ENCODE measurements around the gene MB21D2.
"Not testable (repeated sequence)": the region's sequence is repeated elsewhere in the genome, so short reads cannot be mapped to it uniquely, and the experiment has no call there.

MB21D2 gene

DNA sequence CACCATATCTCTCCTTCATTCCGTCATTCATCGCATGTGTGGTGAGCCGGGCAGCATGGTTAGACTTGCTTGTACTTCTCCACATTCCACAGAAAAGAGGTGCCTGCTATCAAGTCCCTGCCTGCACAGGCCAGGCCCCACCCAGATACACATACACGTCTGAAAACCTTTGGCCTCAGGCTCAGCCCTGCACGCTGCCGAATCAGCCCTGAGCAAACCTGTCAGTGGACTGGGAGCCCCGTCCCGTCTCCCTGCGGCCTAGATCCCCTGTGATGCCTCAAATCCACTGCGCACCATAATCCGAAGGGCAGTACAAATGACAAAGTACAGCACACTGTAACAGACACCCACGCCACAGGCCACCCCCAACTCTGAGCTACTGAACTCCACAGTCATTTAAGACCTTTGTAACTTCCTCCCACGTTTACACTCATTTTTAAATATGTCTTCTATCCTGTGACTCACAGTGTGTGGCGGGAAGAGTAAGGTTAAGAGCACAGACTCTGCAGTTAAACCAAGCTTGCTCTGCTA, 67.1 kb downstream of the MB21D2 start:
- H3K27ac ChIP-seq (ENCODE audit: low read depth, low read length): no peak overlapping the region
- H3K36me3 ChIP-seq (ENCODE audit: control insufficient read depth in 5 of 5, insufficient read depth in 5 of 5, low read length in 5 of 5): no peaks in the 10 kb centered on the region
- H3K9me3 ChIP-seq (ENCODE audit: control insufficient read depth in 5 of 5, low read length in 5 of 5): no peaks in the 10 kb centered on the region
- H3K4me1 ChIP-seq (ENCODE audit: control insufficient read depth in 5 of 5, insufficient read depth in 5 of 5, low read length in 5 of 5): peaks cover 2 to 11% (median 10%) of the 10 kb centered on the region in 5 donors
- no peaks in the 10 kb centered on the region for H3K27me3 ChIP-seq (ENCODE audit: control insufficient read depth in 5 of 5, insufficient read depth in 4 of 5, low read length in 5 of 5)
- H3K9ac ChIP-seq (ENCODE audit: low read length in 5 of 5): no peak overlapping the region
- no peak overlapping the region for H3K4me3 ChIP-seq (ENCODE audit: low read depth in 1 of 5, low read length in 5 of 5)

GRCh38 chr3:192849821-192850220, 67.8 kb downstream of the MB21D2 start:
- not testable (repeated sequence) for H3K9ac ChIP-seq (ENCODE audit: low read length in 5 of 5); H3K27ac ChIP-seq (ENCODE audit: low read depth, low read length); H3K36me3 ChIP-seq (ENCODE audit: control insufficient read depth in 5 of 5, insufficient read depth in 5 of 5, low read length in 5 of 5); H3K4me3 ChIP-seq (ENCODE audit: low read depth in 1 of 5, low read length in 5 of 5); H3K27me3 ChIP-seq (ENCODE audit: control insufficient read depth in 5 of 5, insufficient read depth in 4 of 5, low read length in 5 of 5); H3K9me3 ChIP-seq (ENCODE audit: control insufficient read depth in 5 of 5, low read length in 5 of 5)
- H3K4me1 ChIP-seq (ENCODE audit: control insufficient read depth in 5 of 5, insufficient read depth in 5 of 5, low read length in 5 of 5): peaks cover 2 to 11% (median 10%) of the 10 kb centered on the region in 5 donors

GRCh38 chr3:192848371-192849233, 69.1 kb downstream of the MB21D2 start:
- Histone ChIP-seq H3K27ac (ENCODE audit: low read depth, low read length) (no peak overlapping the region), H3K4me3 (ENCODE audit: low read depth in 1 of 5, low read length in 5 of 5) (no peak overlapping the region), H3K4me1 (ENCODE audit: control insufficient read depth in 5 of 5, insufficient read depth in 5 of 5, low read length in 5 of 5) (peaks cover 2 to 11% (median 10%) of the 10 kb centered on the region in 5 donors), H3K9ac (ENCODE audit: low read length in 5 of 5) (no peak overlapping the region), H3K36me3 (ENCODE audit: control insufficient read depth in 5 of 5, insufficient read depth in 5 of 5, low read length in 5 of 5) (no peaks in the 10 kb centered on the region), H3K27me3 (ENCODE audit: control insufficient read depth in 5 of 5, insufficient read depth in 4 of 5, low read length in 5 of 5) (no peaks in the 10 kb centered on the region), H3K9me3 (ENCODE audit: control insufficient read depth in 5 of 5, low read length in 5 of 5) (no peaks in the 10 kb centered on the region)

DNA sequence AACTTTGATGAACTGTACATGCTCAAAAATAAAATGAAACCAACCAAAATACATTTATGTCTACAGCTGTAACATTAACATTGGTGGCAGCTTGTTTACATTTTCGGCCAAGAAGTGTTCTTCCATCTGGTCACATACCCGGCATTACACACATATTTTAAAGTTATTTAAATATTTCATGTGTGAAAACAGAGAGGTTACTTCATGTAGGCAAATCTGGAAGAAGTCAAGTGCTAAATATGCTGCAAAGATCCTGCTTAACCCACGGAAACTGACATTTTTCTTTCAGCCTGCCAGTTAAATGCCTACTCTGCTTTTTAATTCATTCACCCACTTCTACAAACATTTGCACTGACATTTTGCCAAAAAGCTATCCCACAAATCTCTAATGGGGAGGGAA, 69.7 kb downstream of the MB21D2 start:
- no peaks in the 10 kb centered on the region for H3K36me3 ChIP-seq (ENCODE audit: control insufficient read depth in 5 of 5, insufficient read depth in 5 of 5, low read length in 5 of 5)
- H3K27ac ChIP-seq (ENCODE audit: low read depth, low read length): no peak overlapping the region
- H3K4me3 ChIP-seq (ENCODE audit: low read depth in 1 of 5, low read length in 5 of 5): no peak overlapping the region
- H3K9ac ChIP-seq (ENCODE audit: low read length in 5 of 5): no peak overlapping the region
- H3K9me3 ChIP-seq (ENCODE audit: control insufficient read depth in 5 of 5, low read length in 5 of 5): no peaks in the 10 kb centered on the region
- no peaks in the 10 kb centered on the region for H3K27me3 ChIP-seq (ENCODE audit: control insufficient read depth in 5 of 5, insufficient read depth in 4 of 5, low read length in 5 of 5)
- peaks cover 2 to 11% (median 10%) of the 10 kb centered on the region in 5 donors for H3K4me1 ChIP-seq (ENCODE audit: control insufficient read depth in 5 of 5, insufficient read depth in 5 of 5, low read length in 5 of 5)

DNA sequence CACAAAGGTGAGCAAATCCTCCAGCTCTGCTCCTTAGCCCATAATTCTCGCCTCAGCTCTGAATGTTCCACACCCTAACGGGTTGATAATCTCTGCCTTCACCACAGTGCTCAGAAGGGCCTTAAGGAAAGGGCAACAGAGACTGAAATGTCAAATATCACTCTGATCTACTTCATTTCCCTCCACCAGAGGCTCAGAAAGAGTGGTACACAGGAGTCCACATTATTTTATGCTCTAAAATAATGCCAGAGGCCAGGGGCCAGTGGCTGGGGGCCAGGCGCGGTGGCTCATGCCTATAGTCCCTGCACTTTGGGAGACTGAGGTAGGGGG, 72.2 kb downstream of the MB21D2 start:
- H3K4me3 ChIP-seq (ENCODE audit: low read depth in 1 of 5, low read length in 5 of 5): no peak overlapping the region
- H3K9ac ChIP-seq (ENCODE audit: low read length in 5 of 5): no peak overlapping the region
- H3K4me1 ChIP-seq (ENCODE audit: control insufficient read depth in 5 of 5, insufficient read depth in 5 of 5, low read length in 5 of 5): no peaks in the 10 kb centered on the region
- H3K9me3 ChIP-seq (ENCODE audit: control insufficient read depth in 5 of 5, low read length in 5 of 5): no peaks in the 10 kb centered on the region
- H3K27ac ChIP-seq (ENCODE audit: low read depth, low read length): no peak overlapping the region
- no peaks in the 10 kb centered on the region for H3K27me3 ChIP-seq (ENCODE audit: control insufficient read depth in 5 of 5, insufficient read depth in 4 of 5, low read length in 5 of 5)
- H3K36me3 ChIP-seq (ENCODE audit: control insufficient read depth in 5 of 5, insufficient read depth in 5 of 5, low read length in 5 of 5): no peaks in the 10 kb centered on the region

DNA sequence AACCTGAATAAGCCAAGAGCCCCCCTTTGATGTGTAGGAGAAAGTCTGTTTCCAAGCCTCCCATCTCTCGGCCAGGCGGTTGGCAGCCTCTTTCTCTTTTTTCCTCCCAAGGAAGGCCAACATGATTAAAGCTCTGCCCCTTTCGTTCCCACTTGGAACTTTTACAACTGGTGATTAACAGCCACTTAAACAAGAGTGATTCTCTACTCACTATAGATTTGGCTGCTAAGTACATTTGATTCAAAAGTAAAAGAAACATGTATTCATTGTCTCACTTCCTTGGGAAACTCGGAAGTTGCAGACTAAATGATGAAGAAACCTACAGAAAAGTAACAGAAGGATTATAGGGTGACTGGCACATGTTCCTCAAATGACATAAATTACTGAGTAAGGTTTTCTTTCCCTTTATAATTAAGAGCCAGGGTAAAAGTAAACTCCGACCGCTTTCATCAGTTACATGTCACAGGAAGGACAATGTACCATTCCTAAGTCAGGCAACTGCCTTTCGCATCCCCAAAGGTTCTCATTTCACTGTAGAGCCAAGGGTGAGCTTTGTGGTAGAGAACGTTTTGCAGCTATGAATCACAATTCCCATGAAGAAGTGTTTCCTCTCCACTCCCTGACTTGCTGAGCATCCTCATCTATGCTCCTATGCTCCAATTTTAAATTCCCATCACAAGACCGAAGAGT, 72.7 kb downstream of the MB21D2 start:
- Histone ChIP-seq H3K9ac (ENCODE audit: low read length in 5 of 5) (no peak overlapping the region), H3K9me3 (ENCODE audit: control insufficient read depth in 5 of 5, low read length in 5 of 5) (no peaks in the 10 kb centered on the region), H3K4me1 (ENCODE audit: control insufficient read depth in 5 of 5, insufficient read depth in 5 of 5, low read length in 5 of 5) (no peaks in the 10 kb centered on the region), H3K27me3 (ENCODE audit: control insufficient read depth in 5 of 5, insufficient read depth in 4 of 5, low read length in 5 of 5) (no peaks in the 10 kb centered on the region), H3K36me3 (ENCODE audit: control insufficient read depth in 5 of 5, insufficient read depth in 5 of 5, low read length in 5 of 5) (no peaks in the 10 kb centered on the region), H3K27ac (ENCODE audit: low read depth, low read length) (no peak overlapping the region), H3K4me3 (ENCODE audit: low read depth in 1 of 5, low read length in 5 of 5) (no peak overlapping the region)

DNA sequence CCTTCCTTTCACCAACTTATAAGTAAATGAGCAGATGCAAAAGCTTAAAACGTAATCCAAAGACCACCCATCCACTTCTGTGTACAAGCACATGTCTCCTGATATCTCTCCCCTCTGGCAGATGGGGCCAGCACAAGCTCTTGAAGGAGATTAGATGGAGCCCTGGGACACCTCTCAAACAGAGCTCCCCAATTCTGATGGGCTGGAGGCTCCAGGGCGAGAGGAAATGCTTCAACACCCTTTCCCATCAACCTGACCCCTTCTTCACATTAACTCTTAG, 73.2 kb downstream of the MB21D2 start:
- Histone ChIP-seq H3K27ac (ENCODE audit: low read depth, low read length) (no peak overlapping the region), H3K4me3 (ENCODE audit: low read depth in 1 of 5, low read length in 5 of 5) (no peak overlapping the region), H3K9me3 (ENCODE audit: control insufficient read depth in 5 of 5, low read length in 5 of 5) (no peaks in the 10 kb centered on the region), H3K4me1 (ENCODE audit: control insufficient read depth in 5 of 5, insufficient read depth in 5 of 5, low read length in 5 of 5) (no peaks in the 10 kb centered on the region), H3K9ac (ENCODE audit: low read length in 5 of 5) (no peak overlapping the region), H3K27me3 (ENCODE audit: control insufficient read depth in 5 of 5, insufficient read depth in 4 of 5, low read length in 5 of 5) (no peaks in the 10 kb centered on the region), H3K36me3 (ENCODE audit: control insufficient read depth in 5 of 5, insufficient read depth in 5 of 5, low read length in 5 of 5) (no peaks in the 10 kb centered on the region)

- no peaks in the 10 kb centered on the region for H3K9me3 ChIP-seq (ENCODE audit: control insufficient read depth in 5 of 5, low read length in 5 of 5)
- no peak overlapping the region for H3K9ac ChIP-seq (ENCODE audit: low read length in 5 of 5)
- H3K27me3 ChIP-seq (ENCODE audit: control insufficient read depth in 5 of 5, insufficient read depth in 4 of 5, low read length in 5 of 5): no peaks in the 10 kb centered on the region
- H3K27ac ChIP-seq (ENCODE audit: low read depth, low read length): no peak overlapping the region
- H3K4me1 ChIP-seq (ENCODE audit: control insufficient read depth in 5 of 5, insufficient read depth in 5 of 5, low read length in 5 of 5): no peaks in the 10 kb centered on the region
- no peak overlapping the region for H3K4me3 ChIP-seq (ENCODE audit: low read depth in 1 of 5, low read length in 5 of 5)
- H3K36me3 ChIP-seq (ENCODE audit: control insufficient read depth in 5 of 5, insufficient read depth in 5 of 5, low read length in 5 of 5): no peaks in the 10 kb centered on the region
These were observed 73.8 kb downstream of the MB21D2 start for GRCh38 chr3:192843723-192844485.

- H3K27me3 ChIP-seq (ENCODE audit: control insufficient read depth in 5 of 5, insufficient read depth in 4 of 5, low read length in 5 of 5): no peaks in the 10 kb centered on the region
- no peaks in the 10 kb centered on the region for H3K4me1 ChIP-seq (ENCODE audit: control insufficient read depth in 5 of 5, insufficient read depth in 5 of 5, low read length in 5 of 5)
- H3K4me3 ChIP-seq (ENCODE audit: low read depth in 1 of 5, low read length in 5 of 5): no peak overlapping the region
- no peak overlapping the region for H3K9ac ChIP-seq (ENCODE audit: low read length in 5 of 5)
- H3K27ac ChIP-seq (ENCODE audit: low read depth, low read length): no peak overlapping the region
- no peaks in the 10 kb centered on the region for H3K36me3 ChIP-seq (ENCODE audit: control insufficient read depth in 5 of 5, insufficient read depth in 5 of 5, low read length in 5 of 5)
- no peaks in the 10 kb centered on the region for H3K9me3 ChIP-seq (ENCODE audit: control insufficient read depth in 5 of 5, low read length in 5 of 5)
These were observed 74.5 kb downstream of the MB21D2 start for GRCh38 chr3:192843119-192843518.

DNA sequence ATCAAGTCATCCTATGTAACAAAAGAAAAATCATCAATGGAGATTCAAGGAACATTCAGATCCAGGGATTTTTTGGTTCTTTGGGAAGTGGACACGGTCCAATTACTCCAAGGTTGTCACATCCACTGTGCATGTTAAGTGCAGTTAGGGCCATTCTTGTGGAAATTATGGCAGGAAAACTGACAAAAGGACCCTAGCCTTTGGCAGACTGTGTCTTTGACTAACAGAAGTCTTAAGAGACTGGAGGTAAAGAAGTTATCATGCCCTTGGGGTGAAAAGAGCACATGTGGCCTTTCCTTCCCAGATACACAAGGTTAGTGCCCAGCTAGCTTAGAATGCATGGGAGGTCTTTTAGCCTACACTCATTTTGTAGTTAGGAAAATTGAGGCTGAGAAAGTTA, 74.9 kb downstream of the MB21D2 start:
- H3K9ac ChIP-seq (ENCODE audit: low read length in 5 of 5): no peak overlapping the region
- H3K27me3 ChIP-seq (ENCODE audit: control insufficient read depth in 5 of 5, insufficient read depth in 4 of 5, low read length in 5 of 5): no peaks in the 10 kb centered on the region
- H3K36me3 ChIP-seq (ENCODE audit: control insufficient read depth in 5 of 5, insufficient read depth in 5 of 5, low read length in 5 of 5): no peaks in the 10 kb centered on the region
- H3K27ac ChIP-seq (ENCODE audit: low read depth, low read length): no peak overlapping the region
- H3K9me3 ChIP-seq (ENCODE audit: control insufficient read depth in 5 of 5, low read length in 5 of 5): no peaks in the 10 kb centered on the region
- no peaks in the 10 kb centered on the region for H3K4me1 ChIP-seq (ENCODE audit: control insufficient read depth in 5 of 5, insufficient read depth in 5 of 5, low read length in 5 of 5)
- H3K4me3 ChIP-seq (ENCODE audit: low read depth in 1 of 5, low read length in 5 of 5): no peak overlapping the region
